GM18909 (cell line): Measurements from ENCODE around the gene HNRNPLL.
A peak's percentile ranks its signal among the peaks of the same experiment; 100 is the strongest.
"Not testable (repeated sequence)": the region's sequence is repeated elsewhere in the genome, so short reads cannot be mapped to it uniquely, and the experiment has no call there.

ENCODE experiments used
- ATAC-seq: cut with Tn5 transposase; IDR thresholded peaks from one replicate; pipeline ENCODE4 v1.9.1; 2021; ENCODE audit warnings: mild to moderate bottlenecking; ENCODE audit not compliant: unreplicated experiment, poor library complexity

Gene HNRNPLL

GRCh38 chr2:38557217-38557616 lies 45.5 kb downstream of the HNRNPLL start:
- no peak for ATAC-seq

GRCh38 chr2:38556006-38556801 lies 46.5 kb downstream of the HNRNPLL start:
- no peak for ATAC-seq

DNA sequence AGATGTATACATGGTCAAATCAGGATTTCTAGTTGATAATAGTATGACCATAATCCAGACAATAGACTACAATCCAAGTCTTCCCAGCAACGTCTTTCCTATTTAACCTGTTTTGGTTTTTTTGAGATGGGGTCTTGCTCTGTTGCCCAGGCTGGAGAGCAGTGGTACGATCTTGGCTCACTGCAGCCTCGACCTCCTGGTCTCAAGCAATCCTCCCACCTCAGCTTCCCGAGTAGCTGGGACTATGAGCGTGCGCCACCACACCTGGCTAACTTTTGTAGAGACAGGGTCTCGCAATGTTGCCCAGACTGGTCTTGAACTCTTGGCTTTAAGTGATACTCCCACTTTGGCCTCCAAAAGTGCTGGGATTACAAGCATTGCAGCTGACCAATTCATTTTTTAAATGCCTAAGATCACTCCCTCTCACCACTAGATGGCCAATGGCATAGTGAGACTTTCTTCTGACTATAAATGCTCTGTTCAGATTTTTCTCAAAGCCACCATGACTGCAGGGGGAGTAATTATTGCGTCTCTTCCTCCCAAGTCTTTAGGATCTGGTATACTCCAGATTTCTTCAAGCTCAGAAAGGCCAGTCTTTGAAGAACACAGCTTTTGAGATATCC lies 47.6 kb downstream of the HNRNPLL start:
- ATAC-seq = no peak

DNA sequence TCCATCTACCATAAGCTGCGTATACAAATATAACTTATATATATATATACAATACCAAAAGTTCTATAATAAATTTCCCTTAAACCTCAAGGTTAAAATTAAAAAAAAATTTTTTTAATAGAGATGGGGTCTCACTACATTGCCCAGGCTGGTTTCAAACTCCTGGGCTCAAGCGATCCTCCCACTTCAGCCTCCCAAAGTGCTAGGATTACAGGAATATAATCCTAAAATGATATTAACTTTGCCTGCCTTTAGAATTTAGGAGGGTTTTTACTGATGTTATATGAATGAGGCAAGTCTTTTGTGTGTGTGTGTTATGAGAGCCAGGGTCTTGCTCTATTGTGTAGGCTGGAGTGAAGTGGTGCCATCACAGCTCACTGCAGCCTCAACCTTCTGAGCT lies 49.2 kb downstream of the HNRNPLL start:
- no peak for ATAC-seq

- no peak for ATAC-seq
Observed at GRCh38 chr2:38552259-38552658, 50.5 kb downstream of the HNRNPLL start.

GRCh38 chr2:38551746-38552145 lies 51.0 kb downstream of the HNRNPLL start:
- ATAC-seq = no peak

- ATAC-seq = no peak
Observed at GRCh38 chr2:38551171-38551570, 51.6 kb downstream of the HNRNPLL start.

GRCh38 chr2:38549851-38550250 lies 52.9 kb downstream of the HNRNPLL start:
- no peak for ATAC-seq

DNA sequence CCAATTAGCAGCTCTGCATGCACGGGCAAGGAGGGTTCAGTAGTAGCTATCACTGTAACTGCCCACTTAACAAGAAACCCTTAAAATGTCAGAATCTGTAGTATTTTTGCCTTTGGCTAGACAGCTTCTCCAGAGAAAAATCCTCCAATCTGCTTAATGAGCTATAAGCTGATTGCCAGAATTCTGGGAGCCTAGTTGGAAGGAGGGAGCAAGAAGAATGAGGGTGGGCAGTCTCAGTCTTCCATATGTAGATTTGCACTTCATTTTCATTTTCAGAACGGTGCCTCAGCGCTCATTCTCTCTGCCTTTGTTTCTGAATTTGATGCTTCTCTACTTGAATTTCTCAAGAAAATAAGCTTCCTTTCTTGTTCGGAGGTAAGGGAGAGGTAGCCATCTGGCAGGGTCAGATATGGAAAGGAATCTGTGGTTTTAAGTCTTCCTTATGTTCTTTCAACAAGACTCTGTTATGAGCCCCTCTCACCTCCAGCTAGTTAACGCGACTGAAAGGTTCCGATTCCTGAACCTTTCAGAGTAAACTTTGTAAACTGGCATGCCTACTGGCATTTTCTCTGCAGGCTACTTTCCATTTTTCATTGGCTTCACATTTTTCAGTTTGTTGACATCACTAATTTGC lies 53.5 kb downstream of the HNRNPLL start:
- no peak for ATAC-seq

GRCh38 chr2:38547791-38548190 lies 54.9 kb downstream of the HNRNPLL start:
- no peak for ATAC-seq

GRCh38 chr2:38546585-38546984 lies 56.1 kb downstream of the HNRNPLL start:
- ATAC-seq = no peak

GRCh38 chr2:38546064-38546463 lies 56.7 kb downstream of the HNRNPLL start:
- no peak for ATAC-seq

GRCh38 chr2:38542248-38542631 lies 60.5 kb downstream of the HNRNPLL start:
- ATAC-seq = not testable (repeated sequence)

GRCh38 chr2:38540580-38541286 lies 62.0 kb downstream of the HNRNPLL start:
- ATAC-seq = no peak

GRCh38 chr2:38539086-38539485 lies 63.6 kb downstream of the HNRNPLL start:
- no peak for ATAC-seq

GRCh38 chr2:38537937-38538525 lies 64.7 kb downstream of the HNRNPLL start:
- no peak for ATAC-seq

- ATAC-seq = not testable (repeated sequence)
Observed at GRCh38 chr2:38537296-38537695, 65.4 kb downstream of the HNRNPLL start.

DNA sequence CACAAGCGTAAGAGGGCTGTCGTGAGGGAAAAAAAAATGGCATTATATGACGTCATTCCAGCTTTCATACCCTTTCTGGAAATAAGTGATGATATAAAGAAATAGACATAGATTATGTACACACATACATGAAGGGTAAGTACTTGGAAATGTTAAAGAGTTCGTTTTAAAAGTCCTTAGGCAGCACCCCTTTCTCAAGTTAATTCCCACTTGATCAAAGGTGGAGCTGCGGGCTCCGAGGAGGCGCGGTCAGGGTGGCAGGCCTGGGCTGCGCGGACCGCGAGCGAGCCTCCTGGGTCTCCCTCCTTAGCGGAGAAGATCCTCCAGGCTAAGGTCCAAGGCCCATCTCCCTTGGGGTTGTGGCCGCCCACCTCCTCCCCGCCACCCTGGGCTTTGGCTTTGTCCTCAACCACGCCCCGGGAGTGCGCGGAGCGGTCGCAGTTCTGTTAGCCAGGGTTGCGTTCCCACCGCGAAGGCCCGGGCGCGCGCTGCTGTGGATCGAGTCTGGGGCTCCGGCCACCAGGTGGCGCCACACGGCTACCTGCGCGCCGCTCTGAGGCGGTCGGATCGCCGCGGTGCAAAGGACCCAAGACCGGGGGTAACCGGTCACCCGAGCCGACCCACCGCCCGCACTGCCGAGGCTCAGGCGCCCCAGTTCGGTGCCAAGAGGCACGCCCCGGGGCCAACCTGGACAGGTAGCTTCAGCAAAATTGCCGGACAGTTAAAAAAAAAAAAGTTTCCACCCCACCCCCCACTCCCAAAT lies 66.8 kb downstream of the HNRNPLL start:
- ATAC-seq = peak; percentile 55

GRCh38 chr2:38535404-38535743 lies 67.4 kb downstream of the HNRNPLL start:
- no peak for ATAC-seq
